ENCODE data around the gene PEA15. TPM values are rescaled to one million over a fixed set of nuclear protein-coding genes. Genes with fewer than 3 reads are reported as not detected.

PEA15 gene
- total RNA-seq, 1 experiment from 2014 or later, result 44.0 TPM

GRCh38 chr1:160177231-160177630, 28.0 kb upstream of the PEA15 start:
- H3K27me3 ChIP-seq (ENCODE audit: insufficient read depth, low read length), result no peaks in the 10 kb centered on the region; the same call in 1 of the 2 replicates
- DNase-seq (ENCODE audit: low read depth, low spot score), result no peak
- no peak for ATAC-seq
- ChIA-PET RAD21 (ENCODE audit: low non-redundant PET in 1 of 2, low total read pairs in 2 of 2, uncharacterized antibody in 2 of 2, unreplicated experiment in 2 of 2) (no interaction called here), POLR2A (no interaction called here), CTCF (interaction anchor here (1.5 kb wide), 1 partner anchor 16 kb away, joined by 3 read pairs; no protein-coding TSS in a partner anchor)
- no peak for TF ChIP-seq JUND (IDR thresholded peaks at IDR 0.05)
- no peak for TF ChIP-seq TCF7L2 (IDR thresholded peaks at IDR 0.05; ENCODE audit: borderline replicate concordance, extremely low read depth, insufficient read depth, insufficient read length)
- TF ChIP-seq EZH2phosphoT487 (IDR thresholded peaks at IDR 0.05; ENCODE audit: borderline replicate concordance), result no peak
- TF ChIP-seq CEBPB (IDR thresholded peaks at IDR 0.05; ENCODE audit: low read depth), result no peak
- no peak for TF ChIP-seq ATF3 (IDR thresholded peaks at IDR 0.05)
- no peak for TF ChIP-seq SP1 (IDR thresholded peaks at IDR 0.05; ENCODE audit: low read depth)
- no peak for TF ChIP-seq ZBTB33 (IDR thresholded peaks at IDR 0.05; ENCODE audit: extremely low read depth, insufficient replicate concordance, low read length)
- TF ChIP-seq RAD21 (IDR thresholded peaks at IDR 0.05; ENCODE audit: low read depth), result no peak
- TF ChIP-seq REST (IDR thresholded peaks at IDR 0.05; ENCODE audit: low read depth), result no peak
- no peak for TF ChIP-seq YY1 (IDR thresholded peaks at IDR 0.05; ENCODE audit: extremely low read depth, insufficient replicate concordance, low read depth, low read length)
- no peak for TF ChIP-seq POLR2A (IDR thresholded peaks at IDR 0.05; ENCODE audit: borderline replicate concordance, extremely low read depth, insufficient read depth, insufficient read length)
- H4K20me1 ChIP-seq (ENCODE audit: insufficient read depth), result no peaks in the 10 kb centered on the region
- no peak overlapping the region for H3K9ac ChIP-seq (ENCODE audit: low read length)
- H3K4me1 ChIP-seq (ENCODE audit: control insufficient read depth in 1 of 2, insufficient read depth in 2 of 2, low read length in 2 of 2), result no peaks in the 10 kb centered on the region
- intact Hi-C loops (cut with micrococcal nuclease), result no loop called here
- no peak overlapping the region for H3K4me2 ChIP-seq (ENCODE audit: low read length)
- no peaks in the 10 kb centered on the region for H3K36me3 ChIP-seq (ENCODE audit: control insufficient read depth in 1 of 2, insufficient read depth in 2 of 2, low read length in 2 of 2)
- no peaks in the 10 kb centered on the region for H3K9me3 ChIP-seq (ENCODE audit: control insufficient read depth in 1 of 2, insufficient read depth in 1 of 2, low read depth in 1 of 2, low read length in 2 of 2)
- H3K4me3 ChIP-seq (replicated peaks in 1 of 2; ENCODE audit: low read depth in 1 of 2, low read length in 2 of 2), result no peak overlapping the region
- H3K79me2 ChIP-seq (ENCODE audit: insufficient read depth, low read length), result no peaks in the 10 kb centered on the region
- H3K27ac ChIP-seq (ENCODE audit: low read depth, low read length), result no peak overlapping the region
- no peak overlapping the region for H2AFZ ChIP-seq (ENCODE audit: low read depth, low read length, poor library complexity, severe bottlenecking)
- BruUV-seq (replicated peaks), result no TSS peak
- no peaks in the 10 kb centered on the region for H3K9me2 ChIP-seq (ENCODE audit: insufficient read depth)
